GM12864 (cell line): ENCODE data around the gene TBPL2.

Experiments used
- DNase-seq: peaks from one replicate; pipeline ENCODE4 v3.0.0-alpha.2; 2011; ENCODE audit warnings: low read depth
- H3K4me3 ChIP-seq: 2 replicates; pipeline ENCODE4 v1.5.1; 2011; ENCODE audit warnings: mild to moderate bottlenecking, low read depth, low read length, control low read depth
- TF ChIP-seq, protein P1 (sequence below): IDR thresholded peaks from 2 replicates; pipeline ENCODE4 v1.5.1; 2011; ENCODE audit warnings: low read depth, mild to moderate bottlenecking, moderate library complexity, low read length, control low read depth, inconsistent platforms; ENCODE audit errors: missing control alignments

TBPL2 gene

DNA sequence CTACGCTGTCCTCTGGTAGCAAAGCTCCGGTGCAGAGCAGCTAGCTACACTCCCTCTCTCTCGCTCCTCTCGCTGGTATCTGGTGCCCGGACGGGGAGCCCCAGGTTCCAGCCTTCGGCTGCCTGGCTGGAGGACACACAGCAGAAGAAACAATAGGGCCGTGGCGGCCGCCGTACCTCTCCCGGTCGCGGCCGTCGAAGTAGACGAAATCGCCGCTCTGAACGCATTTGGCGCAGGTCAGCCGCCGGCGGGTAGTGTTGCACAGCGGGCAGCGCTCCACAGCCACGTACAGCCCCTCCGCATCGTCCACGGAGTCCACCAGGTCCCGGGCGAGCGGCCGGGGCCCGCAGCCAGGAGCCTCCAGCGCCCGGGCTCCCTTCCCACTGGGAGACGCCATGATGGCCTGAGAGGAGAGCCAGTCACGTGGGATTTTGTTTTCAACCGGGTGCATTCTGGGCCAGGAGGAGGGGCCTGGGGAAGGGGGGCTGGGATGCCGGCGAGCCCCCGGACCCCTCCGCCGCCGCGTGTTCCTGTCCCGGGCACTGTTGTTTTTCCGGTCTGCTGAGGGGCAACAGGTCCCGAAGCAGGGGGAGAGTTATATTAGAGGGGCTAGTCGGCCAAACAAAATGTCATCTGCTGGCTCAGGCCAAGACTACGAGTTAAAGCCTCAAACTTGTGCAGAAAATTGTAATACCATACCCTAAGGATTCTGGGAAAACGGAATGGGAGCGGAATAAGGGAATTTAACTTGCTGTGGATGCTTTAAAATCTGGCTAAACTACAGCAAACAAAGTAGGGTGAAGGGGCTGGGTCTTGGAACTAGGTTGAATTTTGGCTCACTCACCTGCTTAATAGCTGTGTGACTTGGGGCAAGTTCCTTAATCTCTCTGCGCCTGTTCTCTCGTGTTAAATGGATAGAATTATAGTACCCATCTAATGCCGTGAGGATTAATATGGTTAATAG lies 28.7 kb downstream of the TBPL2 start, which contains the start of gene ATG14:
ATG14 (minus strand) TSS at position 405 of the 964 bp plus-strand sequence; CDS start at position 397, 8 bp downstream.
- TF ChIP-seq, protein P1, sequence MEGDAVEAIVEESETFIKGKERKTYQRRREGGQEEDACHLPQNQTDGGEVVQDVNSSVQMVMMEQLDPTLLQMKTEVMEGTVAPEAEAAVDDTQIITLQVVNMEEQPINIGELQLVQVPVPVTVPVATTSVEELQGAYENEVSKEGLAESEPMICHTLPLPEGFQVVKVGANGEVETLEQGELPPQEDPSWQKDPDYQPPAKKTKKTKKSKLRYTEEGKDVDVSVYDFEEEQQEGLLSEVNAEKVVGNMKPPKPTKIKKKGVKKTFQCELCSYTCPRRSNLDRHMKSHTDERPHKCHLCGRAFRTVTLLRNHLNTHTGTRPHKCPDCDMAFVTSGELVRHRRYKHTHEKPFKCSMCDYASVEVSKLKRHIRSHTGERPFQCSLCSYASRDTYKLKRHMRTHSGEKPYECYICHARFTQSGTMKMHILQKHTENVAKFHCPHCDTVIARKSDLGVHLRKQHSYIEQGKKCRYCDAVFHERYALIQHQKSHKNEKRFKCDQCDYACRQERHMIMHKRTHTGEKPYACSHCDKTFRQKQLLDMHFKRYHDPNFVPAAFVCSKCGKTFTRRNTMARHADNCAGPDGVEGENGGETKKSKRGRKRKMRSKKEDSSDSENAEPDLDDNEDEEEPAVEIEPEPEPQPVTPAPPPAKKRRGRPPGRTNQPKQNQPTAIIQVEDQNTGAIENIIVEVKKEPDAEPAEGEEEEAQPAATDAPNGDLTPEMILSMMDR = no peak

DNA sequence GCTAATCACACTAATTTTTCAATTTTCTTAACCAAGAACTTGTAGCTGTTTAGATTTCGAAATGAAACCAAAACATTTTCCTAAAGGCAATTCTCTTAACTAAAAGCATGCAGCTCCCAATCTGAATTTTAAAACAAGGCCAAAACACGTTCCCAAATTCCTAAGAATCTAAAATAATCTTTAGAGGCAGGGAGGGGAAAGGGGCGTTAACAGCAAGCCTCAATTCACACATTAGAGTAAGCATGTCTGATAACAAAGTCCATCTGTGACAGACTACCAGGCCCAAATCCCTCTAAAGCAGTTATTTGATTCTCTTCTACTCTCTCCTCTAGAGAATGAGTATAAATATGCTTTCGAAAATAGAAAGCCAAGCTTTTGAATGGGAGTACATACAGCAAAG lies 29.5 kb downstream of the TBPL2 start:
- DNase-seq = no peak
- peak overlapping the region; percentile 93 for H3K4me3 ChIP-seq
- TF ChIP-seq, protein P1 = no peak

More for the DNA sequence above, 28.7 kb downstream of the TBPL2 start, which contains the start of gene ATG14:
- peak within 1 kb of the TSS; percentile 93 for H3K4me3 ChIP-seq
- DNase-seq = peak; percentile 30

DNA sequence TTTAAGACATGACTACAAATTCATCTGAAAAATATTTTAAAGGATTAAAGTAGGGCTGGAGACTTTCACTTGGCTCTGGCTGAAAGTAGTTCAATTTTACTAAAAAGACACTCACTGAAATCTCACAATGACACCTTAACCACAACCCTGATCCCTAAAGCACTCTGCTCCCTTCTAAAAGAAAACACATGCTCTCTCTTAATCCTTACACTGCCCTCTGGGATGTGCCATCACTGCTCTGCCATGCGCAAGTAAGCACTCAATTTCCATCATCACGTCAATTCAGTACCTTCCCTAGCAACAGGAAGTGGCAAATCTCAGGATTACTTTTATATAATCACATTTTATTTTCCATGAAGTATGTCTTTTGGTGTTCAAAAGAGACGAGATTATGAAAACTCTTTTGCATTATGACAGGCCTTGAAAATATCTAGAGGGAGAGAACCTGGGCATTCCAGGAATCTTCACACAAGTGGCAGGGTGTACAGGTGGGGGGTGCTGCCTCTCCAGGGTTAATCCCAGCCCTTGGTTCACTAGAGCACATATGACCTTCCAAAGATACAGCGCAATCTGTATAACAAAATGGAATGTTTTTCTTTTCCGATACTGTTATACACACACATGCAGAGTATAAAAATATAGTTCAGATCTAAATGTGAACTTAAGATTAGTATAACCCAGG lies 36.1 kb downstream of the TBPL2 start:
- TF ChIP-seq, protein P1 = no peak
- DNase-seq = no peak

DNA sequence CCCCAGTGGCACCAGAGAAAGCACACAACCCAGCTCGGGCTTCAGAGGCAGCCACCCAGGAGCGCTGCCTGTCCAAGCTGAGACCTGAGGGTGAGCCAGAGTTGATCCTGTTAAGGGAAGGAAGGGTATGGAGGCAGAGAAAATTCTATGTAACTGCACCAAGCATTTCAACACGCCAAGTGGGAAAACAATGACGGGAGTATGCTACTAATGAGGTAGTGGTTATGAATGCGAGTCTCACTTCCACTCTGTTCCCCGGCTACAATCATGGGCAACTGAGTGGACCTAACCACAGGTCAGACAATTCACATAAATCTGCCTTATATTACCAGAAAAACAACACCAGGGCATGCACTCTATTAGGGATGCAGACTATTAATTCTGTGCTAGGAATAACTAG lies 38.7 kb downstream of the TBPL2 start:
- TF ChIP-seq, protein P1 = no peak

More for the DNA sequence above, 36.1 kb downstream of the TBPL2 start:
- no peak overlapping the region for H3K4me3 ChIP-seq

DNA sequence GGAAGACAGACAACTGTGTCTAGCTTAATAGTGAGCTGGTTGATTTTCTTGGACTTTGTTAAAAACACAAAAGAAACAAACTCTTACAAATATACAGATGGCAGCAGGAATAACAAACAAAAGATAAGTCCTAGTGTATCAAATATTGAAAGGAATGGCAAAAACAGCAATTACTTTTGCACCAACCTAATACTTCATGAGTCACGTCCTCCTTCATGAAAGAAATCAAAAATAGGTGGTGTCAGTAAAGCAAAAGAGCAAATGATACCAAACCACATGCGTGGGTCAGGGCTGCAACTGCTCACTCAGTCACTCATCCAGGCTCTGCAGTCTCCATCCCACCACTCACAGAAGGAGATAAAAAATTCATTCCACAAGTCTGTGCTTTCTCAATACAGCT lies 40.6 kb downstream of the TBPL2 start:
- TF ChIP-seq, protein P1 = no peak
- no peak overlapping the region for H3K4me3 ChIP-seq
- no peak for DNase-seq

More for the DNA sequence above, 38.7 kb downstream of the TBPL2 start:
- no peak overlapping the region for H3K4me3 ChIP-seq
- DNase-seq = no peak

DNA sequence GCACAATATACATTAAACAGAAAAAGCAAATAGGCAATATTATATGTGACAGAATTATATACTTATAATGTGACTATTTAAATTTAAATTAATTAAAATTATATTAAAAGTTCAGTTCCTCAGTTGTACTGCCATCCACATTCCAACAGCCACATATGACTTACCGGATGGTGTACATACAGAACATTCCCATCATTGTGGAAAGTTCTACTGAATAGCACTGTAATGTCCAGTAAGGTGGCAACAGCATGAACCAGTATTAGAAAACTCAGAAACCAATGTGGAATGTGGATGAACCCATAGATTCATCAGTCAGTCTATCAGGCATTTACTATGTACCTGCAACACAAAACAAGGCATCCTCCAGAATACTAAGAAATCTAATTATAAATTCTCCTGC lies 41.2 kb downstream of the TBPL2 start:
- no peak overlapping the region for H3K4me3 ChIP-seq
- DNase-seq = no peak
- TF ChIP-seq, protein P1 = no peak
